HEK293T (cell line): ENCODE results near the gene RABL3.

Source experiments
- BHLHE40 ChIP-seq: fragments of 450-650 bp; IDR thresholded peaks from 2 replicates; pipeline ENCODE4 v1.6.1; 2016; ENCODE audit warnings: mild to moderate bottlenecking, moderate library complexity, borderline replicate concordance
- FOXK2 ChIP-seq: fragments of 450-650 bp; IDR thresholded peaks from 2 replicates; pipeline ENCODE4 v1.6.1; 2016; ENCODE audit warnings: mild to moderate bottlenecking
- FOXM1 ChIP-seq: fragments of 450-650 bp; IDR thresholded peaks from 2 replicates; pipeline ENCODE4 v1.6.1; 2017; ENCODE audit warnings: mild to moderate bottlenecking, borderline replicate concordance
- HDGF ChIP-seq: fragments of 450-650 bp; IDR thresholded peaks from 2 replicates; pipeline ENCODE4 v1.6.1; 2017; ENCODE audit warnings: antibody characterized with exemption, borderline replicate concordance
- LEF1 ChIP-seq: fragments of 450-650 bp; IDR thresholded peaks from 2 replicates; pipeline ENCODE4 v1.6.1; 2017; ENCODE audit warnings: mild to moderate bottlenecking, borderline replicate concordance
- SP1 ChIP-seq: fragments of 450-650 bp; IDR thresholded peaks from 2 replicates; pipeline ENCODE4 v1.6.1; 2017
- SUZ12 ChIP-seq: fragments of 450-650 bp; IDR thresholded peaks from 2 replicates; pipeline ENCODE4 v1.6.1; 2016; ENCODE audit warnings: mild to moderate bottlenecking
- TARDBP ChIP-seq: fragments of 450-650 bp; IDR thresholded peaks from 2 replicates; pipeline ENCODE4 v1.6.1; 2016

- no peak for TF ChIP-seq TARDBP
- TF ChIP-seq SP1, result no peak
- TF ChIP-seq FOXK2, result no peak
- no peak for TF ChIP-seq SUZ12
- no peak for TF ChIP-seq BHLHE40
- no peak for TF ChIP-seq LEF1
- no peak for TF ChIP-seq FOXM1
- TF ChIP-seq HDGF, result no peak
Observed at GRCh38 chr3:120681018-120681417, 61.3 kb downstream of the RABL3 start.
